T-helper 1 cell treated with Interleukin-12 subunit alpha and Interleukin-12 subunit beta and Interleukin-4 antibody, amounts not matched to agents 30 ng/mL and 1 ng/mL, for 36 hours (primary cell): Measurements from ENCODE around the gene NEDD4. TPM values are rescaled to one million over a fixed set of nuclear protein-coding genes. Genes with fewer than 3 reads are reported as not detected.
"Not testable (repeated sequence)": the region's sequence is repeated elsewhere in the genome, so short reads cannot be mapped to it uniquely, and the experiment has no call there.

Source experiments
- intact Hi-C: fragments of 100-400 bp; cut with micrococcal nuclease; formaldehyde crosslinking; loops from one replicate; pipeline ENCODE4 v1.15.1; 2024
- total RNA-seq: library from RNA; stranded (reverse); gene quantifications from 2 replicates; pipeline ENCODE4 v1.2.3, GENCODE V29; 2022

The NEDD4 gene
- total RNA-seq, 1 donor from 2014 or later = 11.4 TPM

DNA sequence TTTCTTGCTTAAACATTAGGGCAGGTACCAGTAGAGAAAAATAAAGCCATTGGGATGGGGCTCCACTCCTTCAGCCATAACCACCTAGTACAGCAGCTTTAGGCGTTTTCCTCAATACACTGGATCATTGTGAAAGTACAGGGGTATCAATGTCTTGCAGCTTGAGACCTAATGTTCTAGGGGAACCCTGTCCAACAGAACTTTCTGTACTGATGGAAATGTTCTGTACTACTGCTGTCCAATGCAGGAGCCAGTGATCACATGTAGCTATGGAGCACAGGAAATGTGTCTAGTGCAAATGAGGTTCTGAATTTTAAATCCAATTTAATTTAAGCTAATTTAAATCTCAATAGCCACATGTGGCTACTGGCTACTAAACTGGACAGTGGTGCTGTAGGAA is 93.9 kb downstream of the NEDD4 start:
- intact Hi-C loops = loop anchor here (5.0 kb wide), 1 partner anchor 153 kb away; no protein-coding TSS in a partner anchor

DNA sequence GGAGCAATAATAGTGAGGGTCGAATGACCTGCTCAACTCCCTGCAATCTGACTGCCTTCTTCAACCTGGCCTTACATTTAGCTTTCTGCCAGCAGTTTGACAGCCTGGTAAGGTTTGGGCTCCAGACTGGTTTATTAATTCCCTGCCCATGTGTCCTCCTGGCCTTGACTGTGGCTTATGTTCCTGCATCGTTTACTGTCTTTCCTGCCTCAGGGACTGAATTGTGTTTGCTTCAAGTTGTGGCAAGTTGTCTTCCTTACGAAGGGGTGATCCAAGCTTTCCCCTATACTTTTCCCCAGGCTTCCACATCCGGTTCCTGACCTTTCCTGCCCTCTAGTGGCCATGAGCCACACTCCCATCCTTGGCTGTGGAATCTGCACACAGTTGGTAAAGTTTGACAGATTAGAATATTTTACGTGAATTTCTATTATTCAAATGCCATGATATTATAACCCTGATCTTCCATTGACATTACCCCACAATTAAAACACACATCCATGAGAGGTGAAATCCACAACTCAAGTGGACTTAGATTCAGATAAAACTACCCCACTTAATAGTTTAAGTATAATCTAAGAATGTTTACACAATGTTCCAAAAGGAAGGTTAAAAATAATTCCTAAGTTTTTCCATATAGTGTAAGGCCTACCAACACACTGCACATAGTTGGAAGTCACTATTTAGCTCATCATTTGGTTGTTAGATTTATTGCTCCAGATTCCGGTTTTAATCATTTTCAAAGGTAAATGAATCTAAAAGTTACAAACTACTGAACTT is 95.7 kb downstream of the NEDD4 start:
- intact Hi-C loops = loop anchor here (1.0 to 5.0 kb wide), 2 partner anchors 155 to 249 kb away; no protein-coding TSS in a partner anchor

DNA sequence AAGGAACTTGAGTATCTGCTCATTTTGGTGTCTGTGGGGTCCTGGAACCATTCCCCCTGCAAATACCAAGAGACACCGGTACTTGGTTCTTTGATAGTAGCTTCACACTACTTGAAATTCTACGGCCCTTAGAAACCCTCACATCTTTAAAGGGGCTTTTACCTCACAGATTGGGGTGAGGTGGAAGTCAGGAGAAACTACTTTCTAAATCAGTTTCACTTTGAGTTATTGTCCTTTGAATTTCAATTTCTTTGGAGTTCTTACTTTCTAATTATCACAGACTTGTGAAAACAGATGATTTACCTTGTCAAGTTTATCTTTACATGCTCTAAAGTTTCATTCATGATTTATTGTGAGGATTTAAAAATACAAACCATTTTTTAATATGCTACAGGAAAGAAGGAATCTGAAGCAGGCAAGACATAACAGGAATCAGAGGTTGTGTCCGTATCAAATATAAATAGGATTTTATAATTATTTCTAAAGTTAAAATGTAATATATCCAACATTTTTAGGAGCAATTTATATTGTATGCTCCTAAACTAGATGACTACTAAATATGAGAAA is 98.9 kb downstream of the NEDD4 start:
- intact Hi-C loops = no loop called here

DNA sequence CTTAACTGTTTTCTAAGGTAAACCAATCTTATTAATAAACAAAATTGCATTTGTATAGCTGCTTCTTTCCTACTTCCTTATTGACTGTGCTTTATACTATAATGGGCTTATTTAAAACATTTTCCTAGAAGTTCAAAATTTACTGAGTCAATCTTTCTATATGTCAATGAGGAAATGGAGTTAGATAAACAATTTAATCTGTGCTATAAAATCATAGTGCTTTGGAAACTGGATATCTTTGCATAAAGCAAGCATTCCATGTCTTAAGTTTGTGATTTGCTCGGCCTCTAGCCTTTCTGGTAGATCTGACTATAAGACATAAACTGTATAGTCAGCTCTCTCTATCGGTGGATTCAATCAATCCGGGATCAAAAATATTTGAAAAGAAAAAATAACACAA is 99.6 kb downstream of the NEDD4 start:
- intact Hi-C loops = no loop called here

DNA sequence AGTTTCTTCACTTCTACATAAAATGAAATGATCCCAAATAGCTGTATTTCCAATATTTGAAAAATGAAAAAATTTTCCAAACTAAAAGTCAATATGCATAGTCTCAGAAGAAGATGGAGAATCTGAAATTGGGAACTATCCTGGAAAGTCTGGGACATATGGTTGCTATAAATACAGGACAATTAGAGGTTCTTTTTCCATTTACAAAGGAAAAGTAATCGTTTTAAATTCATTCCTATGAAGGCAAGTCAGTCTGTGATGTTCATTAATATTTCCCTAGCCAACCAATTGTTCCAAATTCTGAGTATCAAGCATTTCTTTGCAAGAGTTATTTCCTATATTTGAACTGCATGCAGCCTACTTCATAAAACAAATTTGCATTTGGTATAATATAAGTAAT is 102.2 kb downstream of the NEDD4 start:
- intact Hi-C loops = no loop called here

DNA sequence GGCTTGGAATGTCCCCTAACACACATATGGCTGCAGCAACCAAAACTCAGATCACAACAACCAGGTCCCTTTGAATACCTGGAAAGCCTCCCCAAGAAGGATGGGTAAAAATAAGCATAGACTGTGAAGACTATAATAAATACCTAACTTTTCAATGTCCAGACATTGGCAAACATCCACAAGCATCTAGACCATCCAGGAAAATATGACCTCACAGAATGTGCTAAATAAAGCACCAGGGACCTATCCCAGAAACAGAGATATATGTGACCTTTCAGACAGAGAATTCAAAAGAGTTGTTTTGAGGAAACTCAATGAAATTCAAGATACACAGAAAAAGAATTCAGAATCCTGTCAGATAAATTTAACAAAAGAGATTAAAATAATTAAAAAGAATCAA is 109.2 kb downstream of the NEDD4 start:
- intact Hi-C loops = no loop called here

DNA sequence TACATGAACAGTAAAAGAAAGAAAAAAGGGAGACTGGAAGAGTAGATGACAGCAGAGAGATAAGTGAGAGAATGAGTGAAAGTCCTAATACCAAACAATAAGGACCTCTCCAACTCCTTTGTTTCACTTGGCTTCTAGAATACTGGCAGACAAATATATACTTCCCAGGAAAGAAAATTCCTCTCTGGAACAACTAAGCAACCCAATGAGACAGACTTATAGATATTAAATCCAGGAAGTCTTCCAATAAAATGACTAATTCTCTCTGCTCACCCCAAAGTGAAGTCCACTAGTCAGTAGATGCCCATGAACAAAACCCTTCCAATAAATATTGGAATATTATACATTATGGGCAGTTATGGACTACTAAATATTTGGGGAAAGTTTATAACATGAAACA is 114.2 kb downstream of the NEDD4 start:
- intact Hi-C loops = no loop called here

DNA sequence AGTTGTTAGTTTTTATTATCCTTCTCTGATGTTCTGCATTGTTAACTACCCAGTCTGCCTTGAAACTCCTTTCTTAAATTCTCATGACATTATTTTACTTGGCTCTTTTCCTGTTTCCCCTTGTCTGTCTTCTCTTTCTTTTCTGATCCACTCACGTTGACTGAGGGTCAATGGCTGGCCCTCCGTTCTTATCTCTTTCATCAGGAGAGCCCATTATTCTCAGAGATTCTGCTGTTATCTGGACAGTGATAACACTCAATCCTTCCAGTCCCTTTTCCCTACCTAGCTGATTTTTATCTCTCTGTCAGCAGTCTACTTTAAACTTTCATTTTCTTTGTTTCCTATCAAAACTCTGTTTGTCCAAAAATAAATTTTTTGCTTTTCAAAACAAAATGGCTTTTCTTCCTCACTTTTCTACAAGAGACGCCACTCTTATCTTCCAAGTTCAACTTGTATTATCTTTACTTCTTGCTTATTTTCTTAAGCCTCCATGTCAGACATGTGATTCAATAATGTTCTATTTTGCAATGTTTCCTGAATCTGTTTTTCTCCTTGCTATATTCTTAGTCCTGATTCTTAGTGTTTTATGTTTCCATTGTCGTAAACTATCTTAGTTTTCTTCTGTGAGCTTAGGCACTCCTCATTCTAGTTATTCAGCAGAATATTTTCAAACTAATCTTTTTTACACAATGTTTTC is 120.2 kb downstream of the NEDD4 start:
- intact Hi-C loops = no loop called here

DNA sequence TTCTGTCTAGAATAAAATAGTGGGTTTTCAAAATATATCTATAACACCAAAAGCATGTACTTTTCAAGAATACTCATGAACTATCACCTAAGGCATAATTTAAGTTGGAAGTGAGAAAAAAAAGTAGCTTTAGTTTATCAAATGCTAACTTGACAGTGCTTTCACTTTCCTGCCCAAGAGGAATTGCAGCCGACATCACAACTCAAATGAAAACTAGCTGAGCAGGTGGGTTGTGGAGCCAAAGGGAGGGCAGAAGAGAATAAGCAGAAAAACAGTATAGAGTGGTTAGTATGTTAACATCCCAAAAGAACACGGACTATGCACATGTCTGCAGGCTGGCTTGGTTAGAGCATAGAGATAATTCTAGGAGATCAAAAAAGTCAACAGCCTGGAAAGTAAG is 120.9 kb downstream of the NEDD4 start:
- intact Hi-C loops = no loop called here

DNA sequence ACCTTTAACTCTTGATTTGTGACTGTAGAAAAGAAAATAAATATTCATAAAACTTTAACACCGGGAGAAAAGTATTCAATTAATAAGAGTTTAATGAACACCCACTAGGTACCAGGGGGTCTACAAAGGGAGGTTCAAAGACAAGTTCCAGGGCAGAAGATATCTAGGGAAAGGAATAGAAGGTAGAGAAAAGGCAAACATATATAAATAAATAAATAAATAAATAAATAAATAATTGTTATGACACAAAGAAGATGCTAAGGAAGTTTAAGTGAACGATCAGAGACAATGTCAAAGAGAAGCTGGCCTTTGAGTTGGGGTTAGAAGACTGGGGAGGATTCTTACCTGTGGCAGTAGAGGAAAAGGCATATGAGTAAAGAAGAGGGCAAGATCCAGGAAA is 123.8 kb downstream of the NEDD4 start:
- intact Hi-C loops = no loop called here

DNA sequence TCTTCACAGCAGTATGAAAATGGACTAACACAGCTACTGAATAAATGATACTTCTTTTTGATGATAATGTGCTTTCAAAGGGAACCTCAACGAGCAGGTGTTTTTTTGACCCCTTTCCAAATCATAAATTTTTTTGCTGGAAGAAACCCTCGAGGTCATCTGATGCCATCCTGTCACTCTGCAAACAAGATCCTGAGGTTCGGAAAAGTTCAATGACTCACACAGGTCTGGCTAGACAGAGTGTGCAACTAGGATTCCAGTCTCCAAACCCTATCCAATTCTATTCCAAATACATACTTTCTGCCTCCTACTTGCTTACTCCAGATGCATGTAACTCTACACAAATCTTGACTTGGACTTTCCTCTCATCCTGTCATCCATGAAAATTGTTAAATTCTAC is 124.7 kb downstream of the NEDD4 start:
- intact Hi-C loops = no loop called here

DNA sequence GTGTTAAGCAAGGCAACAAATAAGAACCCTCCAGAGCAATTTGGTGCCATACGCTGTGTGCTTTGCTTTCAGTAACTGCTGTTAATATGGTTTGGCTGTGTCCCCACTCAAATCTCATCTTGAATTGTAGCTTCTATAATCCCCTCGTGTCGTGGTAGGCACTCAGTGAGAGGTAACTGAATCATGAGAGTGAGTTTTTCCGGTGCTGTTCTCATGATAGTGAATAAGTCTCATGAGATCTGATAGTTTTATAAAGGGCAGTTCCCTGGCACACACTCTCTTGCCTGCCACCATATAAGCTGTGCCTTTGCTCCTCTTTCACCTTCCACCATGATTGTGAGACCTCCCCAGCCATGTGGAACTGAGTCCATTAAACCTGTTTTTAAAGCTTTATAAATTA is 125.1 kb downstream of the NEDD4 start:
- intact Hi-C loops = not testable (repeated sequence)

DNA sequence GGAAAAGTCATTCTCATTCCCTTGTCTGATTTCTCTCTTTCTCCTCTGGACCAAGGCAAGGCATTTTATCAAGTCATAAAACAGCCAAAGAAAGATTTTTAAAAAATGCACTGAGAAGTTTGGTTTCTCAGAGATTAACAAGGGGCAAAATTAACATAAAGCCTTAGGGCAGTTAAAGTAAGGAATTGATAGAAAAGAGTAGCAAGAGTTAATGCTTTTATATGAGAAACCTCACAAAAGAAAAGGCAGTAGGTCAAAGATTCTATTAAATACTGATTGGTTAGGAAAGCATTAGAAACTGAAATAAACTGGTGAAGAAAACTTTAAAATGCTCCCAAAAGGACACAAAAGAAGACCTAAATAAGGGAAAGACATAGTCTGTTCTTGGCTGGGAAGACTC is 129.5 kb downstream of the NEDD4 start:
- intact Hi-C loops = no loop called here

DNA sequence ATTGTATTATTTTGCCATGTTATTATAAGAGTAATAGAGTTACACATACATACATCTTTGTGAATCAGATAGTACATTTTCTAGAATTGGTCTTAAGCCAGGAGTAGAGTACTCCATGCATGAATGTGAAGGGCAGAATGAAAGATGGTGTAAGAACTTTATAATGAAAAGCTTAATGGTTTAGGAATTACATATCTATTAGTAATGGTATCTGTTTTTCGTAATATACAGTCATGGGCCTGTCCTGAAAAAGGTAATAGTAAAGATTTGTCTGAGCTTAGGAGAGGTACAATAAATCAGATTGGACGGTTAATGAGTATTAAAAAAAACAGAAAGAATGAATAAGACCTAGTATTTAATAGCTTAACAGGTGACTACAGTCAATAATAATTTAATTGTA is 132.3 kb downstream of the NEDD4 start:
- intact Hi-C loops = no loop called here

DNA sequence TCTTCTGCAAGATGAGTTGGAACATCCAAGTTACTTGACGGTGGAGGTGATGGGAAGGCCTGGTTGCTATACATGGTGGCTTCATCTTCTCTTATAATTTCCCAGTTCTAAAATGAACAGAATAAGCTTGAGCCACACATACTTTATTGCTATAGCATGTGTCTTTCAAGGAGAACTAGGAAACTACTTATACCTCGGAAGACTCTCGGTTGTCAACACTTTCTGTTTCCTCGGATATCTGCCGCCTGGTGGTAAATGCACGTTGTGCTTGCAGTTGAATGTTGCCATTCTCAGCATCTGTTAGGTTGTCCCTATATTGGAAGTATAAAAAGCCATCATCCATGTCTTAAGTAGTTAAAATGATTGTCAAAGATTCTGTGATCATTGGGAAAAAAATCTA is 132.9 kb downstream of the NEDD4 start:
- intact Hi-C loops = no loop called here

DNA sequence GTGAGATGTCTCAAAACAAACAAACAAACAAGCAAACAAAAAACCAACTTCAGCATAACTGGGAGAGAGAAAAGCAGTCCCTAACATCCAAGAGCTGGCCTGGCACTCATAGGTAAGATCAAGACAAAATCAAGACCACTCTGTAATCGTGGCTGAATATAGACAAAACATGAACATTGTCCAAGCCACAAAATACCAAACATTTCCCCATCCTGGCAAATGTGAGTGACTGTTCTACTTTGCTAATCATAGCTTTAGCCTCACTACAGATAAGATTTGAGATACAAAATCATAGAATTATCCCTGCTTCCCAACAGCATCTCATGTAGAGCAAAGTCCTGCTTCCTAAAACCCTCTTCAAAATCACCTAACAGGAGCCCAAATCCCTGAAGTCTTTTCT is 133.7 kb downstream of the NEDD4 start:
- intact Hi-C loops = no loop called here

DNA sequence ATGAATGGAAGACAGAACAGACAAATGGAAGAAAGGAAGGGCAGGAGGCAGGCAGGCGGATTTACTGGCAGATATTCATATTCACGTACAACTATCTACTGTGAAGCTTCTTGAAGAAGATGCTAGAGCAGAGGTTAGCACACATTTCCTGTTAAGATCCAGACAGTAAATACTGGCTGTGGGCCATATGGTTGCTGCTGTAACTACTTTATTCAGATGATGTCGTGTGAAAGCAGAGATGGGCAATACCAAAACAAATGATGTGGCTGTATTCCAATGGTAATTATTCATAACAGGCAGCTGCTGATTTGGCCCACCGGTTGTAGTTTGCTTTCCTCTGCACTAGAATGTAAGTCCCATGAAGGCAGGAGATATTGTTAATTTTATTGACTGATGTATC is 134.8 kb downstream of the NEDD4 start:
- intact Hi-C loops = no loop called here

DNA sequence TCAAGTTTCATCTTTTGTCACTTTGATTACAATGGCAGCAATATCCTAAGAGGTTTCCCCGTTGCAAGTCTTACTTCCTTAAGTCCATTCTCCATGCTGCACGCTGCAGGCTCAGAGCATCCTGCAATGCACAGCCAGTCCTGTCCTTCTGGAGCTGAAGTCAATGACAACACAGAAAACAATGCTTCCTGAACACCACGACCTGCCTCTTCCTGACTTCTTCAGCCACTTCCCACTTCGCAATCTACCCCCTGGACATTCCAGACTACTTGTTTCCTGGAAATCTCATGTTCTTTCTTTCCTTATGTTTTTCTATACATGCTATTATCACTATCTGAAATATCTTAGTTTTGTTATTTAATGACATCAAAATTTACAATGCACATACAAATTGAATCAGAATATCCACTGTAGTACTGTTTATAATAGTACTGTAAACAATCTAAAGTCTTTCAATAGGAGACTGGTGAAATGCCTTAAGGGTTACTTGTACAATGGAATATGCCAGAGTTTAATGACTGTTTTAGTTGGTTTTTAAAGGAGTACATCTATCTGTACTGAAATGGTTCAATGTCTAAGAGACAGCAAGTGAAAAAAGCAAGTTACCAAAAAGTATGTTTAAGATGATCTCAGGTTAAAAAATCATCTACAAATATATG is 136.8 kb downstream of the NEDD4 start:
- intact Hi-C loops = no loop called here

DNA sequence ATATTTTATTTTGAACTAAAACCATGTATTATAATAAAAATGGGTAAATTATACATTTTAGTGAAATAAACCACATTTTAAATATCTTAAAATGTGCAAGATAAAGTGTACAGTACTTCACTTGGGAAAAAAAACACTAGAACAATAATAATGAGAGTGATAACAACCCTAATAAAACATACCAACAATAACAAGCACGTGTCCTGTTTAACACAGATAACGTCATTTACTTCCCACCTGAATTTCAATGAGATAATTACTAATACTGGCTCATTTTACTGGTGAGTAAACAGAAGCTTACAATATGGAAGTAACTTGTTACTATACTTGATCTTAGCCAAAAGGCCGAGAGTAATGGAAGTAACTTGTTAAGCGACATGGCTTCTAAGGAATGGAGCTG is 140.3 kb downstream of the NEDD4 start:
- intact Hi-C loops = no loop called here

DNA sequence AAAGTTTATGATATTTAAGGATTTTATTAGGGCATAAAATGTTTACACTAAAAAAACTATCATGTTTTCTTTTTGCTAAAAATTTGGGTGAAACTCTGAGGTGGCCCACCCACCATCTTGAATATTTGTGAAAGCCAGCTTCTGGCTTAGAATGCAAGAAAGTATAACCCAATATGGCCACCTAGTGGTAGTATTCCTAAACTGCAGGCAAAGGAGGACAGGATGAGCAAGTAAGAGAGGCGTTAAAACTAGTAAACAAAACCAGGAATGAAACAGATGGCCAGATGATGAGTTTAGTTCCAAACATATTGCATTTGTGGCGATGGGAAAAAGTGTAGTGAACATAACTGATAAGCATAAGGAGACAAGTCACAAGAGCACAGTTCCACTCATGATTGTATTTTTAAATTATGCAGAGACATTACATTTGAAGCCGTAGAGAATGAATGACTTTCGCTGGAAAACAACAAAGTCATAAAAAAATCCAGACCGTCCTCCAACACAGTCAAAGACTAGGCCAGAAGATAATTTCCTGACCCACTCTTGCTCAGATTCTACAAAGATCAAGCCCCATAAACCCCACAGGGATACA is 147.2 kb downstream of the NEDD4 start:
- intact Hi-C loops = loop anchor here (1.0 to 5.0 kb wide), 3 partner anchors 57 to 206 kb away; no protein-coding TSS in a partner anchor

DNA sequence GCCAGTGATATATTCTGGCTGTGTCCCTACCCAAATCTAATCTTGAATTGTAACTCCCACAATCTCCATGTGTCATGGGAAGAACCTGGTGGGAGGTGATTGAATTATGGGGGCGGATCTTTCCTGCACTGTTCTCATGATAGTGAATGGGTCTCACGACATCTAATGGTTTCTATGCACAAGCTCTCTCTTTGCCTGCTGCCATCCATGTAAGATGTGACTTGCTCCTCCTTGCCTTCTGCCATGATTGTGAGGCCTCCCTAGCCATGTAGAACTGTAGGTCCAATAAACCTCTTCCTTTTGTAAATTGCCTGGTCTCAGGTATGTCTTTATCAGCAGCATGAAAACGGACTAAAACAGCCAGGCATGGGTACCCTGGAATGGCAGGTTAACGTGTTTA is 150.5 kb downstream of the NEDD4 start:
- intact Hi-C loops = not testable (repeated sequence)

DNA sequence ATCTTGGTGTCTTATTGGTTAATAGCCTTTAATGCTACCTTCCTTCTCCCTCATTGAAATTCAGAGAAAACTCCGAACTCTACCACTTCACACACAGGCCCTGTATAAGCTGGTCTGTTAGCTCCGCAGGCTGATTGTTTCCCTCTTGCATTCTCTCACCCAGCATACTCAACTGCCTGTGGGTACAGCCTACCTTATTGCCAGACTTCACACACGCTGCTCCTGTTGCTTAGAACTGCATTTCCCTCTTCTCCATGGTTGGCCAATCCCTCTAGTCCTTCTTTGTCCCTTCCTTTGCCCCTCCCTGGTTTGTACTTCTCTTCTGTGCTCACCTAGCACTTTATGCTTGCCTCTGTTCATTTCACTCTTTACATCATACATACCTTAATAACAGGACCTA is 157.5 kb downstream of the NEDD4 start:
- intact Hi-C loops = no loop called here
